ENCODE measurements around the gene MAPK8IP3. TPM values are rescaled to one million over a fixed set of nuclear protein-coding genes. Genes with fewer than 3 reads are reported as not detected.
A peak's percentile ranks its signal among the peaks of the same experiment; 100 is the strongest.

MAPK8IP3 gene
- total and polyA plus RNA-seq, 9 of the 15 experiments (the other 6 are each of a cell fraction or from before 2014, with no cell fraction given): 0.17 to 58.7 (median 16.7) TPM

DNA sequence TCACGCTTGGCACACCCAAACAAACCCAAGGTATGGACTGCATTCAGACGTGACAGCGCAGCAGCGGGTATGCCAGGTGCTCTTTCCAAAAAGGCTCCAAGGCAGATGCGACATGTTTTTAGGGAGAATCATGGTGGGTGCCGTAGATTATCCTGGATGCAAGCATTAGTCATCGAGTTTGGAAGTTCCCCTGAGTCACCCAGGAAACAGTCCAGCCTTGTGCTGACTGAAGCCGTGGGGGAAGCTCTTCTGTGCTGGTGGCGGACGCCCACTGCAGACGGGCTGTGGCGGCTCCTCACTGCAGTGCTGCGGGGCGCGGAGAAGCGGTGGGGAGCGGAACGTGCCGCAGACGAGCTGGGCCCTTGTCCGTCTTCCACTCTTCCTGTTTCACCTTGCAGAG is 14.0 kb upstream of the MAPK8IP3 start (continued):
- TF ChIP-seq, protein P1, sequence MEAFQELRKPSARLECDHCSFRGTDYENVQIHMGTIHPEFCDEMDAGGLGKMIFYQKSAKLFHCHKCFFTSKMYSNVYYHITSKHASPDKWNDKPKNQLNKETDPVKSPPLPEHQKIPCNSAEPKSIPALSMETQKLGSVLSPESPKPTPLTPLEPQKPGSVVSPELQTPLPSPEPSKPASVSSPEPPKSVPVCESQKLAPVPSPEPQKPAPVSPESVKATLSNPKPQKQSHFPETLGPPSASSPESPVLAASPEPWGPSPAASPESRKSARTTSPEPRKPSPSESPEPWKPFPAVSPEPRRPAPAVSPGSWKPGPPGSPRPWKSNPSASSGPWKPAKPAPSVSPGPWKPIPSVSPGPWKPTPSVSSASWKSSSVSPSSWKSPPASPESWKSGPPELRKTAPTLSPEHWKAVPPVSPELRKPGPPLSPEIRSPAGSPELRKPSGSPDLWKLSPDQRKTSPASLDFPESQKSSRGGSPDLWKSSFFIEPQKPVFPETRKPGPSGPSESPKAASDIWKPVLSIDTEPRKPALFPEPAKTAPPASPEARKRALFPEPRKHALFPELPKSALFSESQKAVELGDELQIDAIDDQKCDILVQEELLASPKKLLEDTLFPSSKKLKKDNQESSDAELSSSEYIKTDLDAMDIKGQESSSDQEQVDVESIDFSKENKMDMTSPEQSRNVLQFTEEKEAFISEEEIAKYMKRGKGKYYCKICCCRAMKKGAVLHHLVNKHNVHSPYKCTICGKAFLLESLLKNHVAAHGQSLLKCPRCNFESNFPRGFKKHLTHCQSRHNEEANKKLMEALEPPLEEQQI (IDR thresholded peaks at IDR 0.05): no peak
- TF ChIP-seq, protein P2, sequence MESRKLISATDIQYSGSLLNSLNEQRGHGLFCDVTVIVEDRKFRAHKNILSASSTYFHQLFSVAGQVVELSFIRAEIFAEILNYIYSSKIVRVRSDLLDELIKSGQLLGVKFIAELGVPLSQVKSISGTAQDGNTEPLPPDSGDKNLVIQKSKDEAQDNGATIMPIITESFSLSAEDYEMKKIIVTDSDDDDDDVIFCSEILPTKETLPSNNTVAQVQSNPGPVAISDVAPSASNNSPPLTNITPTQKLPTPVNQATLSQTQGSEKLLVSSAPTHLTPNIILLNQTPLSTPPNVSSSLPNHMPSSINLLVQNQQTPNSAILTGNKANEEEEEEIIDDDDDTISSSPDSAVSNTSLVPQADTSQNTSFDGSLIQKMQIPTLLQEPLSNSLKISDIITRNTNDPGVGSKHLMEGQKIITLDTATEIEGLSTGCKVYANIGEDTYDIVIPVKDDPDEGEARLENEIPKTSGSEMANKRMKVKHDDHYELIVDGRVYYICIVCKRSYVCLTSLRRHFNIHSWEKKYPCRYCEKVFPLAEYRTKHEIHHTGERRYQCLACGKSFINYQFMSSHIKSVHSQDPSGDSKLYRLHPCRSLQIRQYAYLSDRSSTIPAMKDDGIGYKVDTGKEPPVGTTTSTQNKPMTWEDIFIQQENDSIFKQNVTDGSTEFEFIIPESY (CRISPR knock-in tag; IDR thresholded peaks at IDR 0.05): peak; percentile 86
- TF ChIP-seq RAD21 (CRISPR knock-in tag; conservative IDR thresholded peaks at IDR 0.05 in 1 of 2, IDR thresholded peaks at IDR 0.05 in 1 of 2): no peak
- TF ChIP-seq, protein P3, sequence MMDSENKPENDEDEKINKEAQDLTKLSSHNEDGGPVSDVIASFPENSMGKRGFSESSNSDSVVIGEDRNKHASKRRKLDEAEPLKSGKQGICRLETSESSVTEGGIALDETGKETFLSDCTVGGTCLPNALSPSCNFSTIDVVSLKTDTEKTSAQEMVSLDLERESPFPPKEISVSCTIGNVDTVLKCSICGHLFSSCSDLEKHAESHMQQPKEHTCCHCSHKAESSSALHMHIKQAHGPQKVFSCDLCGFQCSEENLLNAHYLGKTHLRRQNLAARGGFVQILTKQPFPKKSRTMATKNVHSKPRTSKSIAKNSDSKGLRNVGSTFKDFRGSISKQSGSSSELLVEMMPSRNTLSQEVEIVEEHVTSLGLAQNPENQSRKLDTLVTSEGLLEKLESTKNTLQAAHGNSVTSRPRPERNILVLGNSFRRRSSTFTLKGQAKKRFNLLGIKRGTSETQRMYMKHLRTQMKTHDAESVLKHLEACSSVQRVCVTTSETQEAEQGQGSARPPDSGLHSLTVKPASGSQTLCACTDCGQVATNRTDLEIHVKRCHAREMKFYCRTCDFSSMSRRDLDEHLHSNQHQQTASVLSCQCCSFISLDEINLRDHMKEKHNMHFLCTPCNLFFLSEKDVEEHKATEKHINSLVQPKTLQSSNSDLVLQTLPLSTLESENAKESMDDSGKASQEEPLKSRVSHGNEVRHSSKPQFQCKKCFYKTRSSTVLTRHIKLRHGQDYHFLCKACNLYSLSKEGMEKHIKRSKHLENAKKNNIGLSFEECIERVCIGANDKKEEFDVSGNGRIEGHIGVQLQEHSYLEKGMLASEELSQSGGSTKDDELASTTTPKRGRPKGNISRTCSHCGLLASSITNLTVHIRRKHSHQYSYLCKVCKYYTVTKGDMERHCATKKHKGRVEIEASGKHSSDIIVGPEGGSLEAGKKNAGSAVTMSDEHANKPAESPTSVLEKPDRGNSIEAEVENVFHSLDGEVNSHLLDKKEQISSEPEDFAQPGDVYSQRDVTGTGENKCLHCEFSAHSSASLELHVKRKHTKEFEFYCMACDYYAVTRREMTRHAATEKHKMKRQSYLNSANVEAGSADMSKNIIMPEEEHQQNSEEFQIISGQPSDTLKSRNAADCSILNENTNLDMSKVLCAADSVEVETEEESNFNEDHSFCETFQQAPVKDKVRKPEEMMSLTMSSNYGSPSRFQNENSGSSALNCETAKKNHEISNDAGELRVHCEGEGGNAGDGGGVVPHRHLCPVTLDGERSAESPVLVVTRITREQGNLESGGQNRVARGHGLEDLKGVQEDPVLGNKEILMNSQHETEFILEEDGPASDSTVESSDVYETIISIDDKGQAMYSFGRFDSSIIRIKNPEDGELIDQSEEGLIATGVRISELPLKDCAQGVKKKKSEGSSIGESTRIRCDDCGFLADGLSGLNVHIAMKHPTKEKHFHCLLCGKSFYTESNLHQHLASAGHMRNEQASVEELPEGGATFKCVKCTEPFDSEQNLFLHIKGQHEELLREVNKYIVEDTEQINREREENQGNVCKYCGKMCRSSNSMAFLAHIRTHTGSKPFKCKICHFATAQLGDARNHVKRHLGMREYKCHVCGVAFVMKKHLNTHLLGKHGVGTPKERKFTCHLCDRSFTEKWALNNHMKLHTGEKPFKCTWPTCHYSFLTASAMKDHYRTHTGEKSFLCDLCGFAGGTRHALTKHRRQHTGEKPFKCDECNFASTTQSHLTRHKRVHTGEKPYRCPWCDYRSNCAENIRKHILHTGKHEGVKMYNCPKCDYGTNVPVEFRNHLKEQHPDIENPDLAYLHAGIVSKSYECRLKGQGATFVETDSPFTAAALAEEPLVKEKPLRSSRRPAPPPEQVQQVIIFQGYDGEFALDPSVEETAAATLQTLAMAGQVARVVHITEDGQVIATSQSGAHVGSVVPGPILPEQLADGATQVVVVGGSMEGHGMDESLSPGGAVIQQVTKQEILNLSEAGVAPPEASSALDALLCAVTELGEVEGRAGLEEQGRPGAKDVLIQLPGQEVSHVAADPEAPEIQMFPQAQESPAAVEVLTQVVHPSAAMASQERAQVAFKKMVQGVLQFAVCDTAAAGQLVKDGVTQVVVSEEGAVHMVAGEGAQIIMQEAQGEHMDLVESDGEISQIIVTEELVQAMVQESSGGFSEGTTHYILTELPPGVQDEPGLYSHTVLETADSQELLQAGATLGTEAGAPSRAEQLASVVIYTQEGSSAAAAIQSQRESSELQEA (IDR thresholded peaks at IDR 0.05; ENCODE audit: low read depth): no peak
